ENCODE measurements around the gene EXOC4.

GRCh38 chr7:133376514-133376913, 123.6 kb downstream of the EXOC4 start:
- TF ChIP-seq POLR2A (IDR thresholded peaks at IDR 0.05; ENCODE audit: low read depth, low read length): no peak
- TF ChIP-seq, protein P1, sequence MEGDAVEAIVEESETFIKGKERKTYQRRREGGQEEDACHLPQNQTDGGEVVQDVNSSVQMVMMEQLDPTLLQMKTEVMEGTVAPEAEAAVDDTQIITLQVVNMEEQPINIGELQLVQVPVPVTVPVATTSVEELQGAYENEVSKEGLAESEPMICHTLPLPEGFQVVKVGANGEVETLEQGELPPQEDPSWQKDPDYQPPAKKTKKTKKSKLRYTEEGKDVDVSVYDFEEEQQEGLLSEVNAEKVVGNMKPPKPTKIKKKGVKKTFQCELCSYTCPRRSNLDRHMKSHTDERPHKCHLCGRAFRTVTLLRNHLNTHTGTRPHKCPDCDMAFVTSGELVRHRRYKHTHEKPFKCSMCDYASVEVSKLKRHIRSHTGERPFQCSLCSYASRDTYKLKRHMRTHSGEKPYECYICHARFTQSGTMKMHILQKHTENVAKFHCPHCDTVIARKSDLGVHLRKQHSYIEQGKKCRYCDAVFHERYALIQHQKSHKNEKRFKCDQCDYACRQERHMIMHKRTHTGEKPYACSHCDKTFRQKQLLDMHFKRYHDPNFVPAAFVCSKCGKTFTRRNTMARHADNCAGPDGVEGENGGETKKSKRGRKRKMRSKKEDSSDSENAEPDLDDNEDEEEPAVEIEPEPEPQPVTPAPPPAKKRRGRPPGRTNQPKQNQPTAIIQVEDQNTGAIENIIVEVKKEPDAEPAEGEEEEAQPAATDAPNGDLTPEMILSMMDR (IDR thresholded peaks at IDR 0.05; ENCODE audit: extremely low read depth in 1 of 2, insufficient read depth in 1 of 2, low read depth in 1 of 2, low read length in 2 of 2): no peak
- TF ChIP-seq, protein P2, sequence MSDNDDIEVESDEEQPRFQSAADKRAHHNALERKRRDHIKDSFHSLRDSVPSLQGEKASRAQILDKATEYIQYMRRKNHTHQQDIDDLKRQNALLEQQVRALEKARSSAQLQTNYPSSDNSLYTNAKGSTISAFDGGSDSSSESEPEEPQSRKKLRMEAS (IDR thresholded peaks at IDR 0.05; ENCODE audit: insufficient read depth, insufficient read length): no peak
- TF ChIP-seq GATA2 (IDR thresholded peaks at IDR 0.05; ENCODE audit: insufficient read depth, insufficient read length, low read depth, low read length): no peak
- no peak for TF ChIP-seq EZH2 (IDR thresholded peaks at IDR 0.05; ENCODE audit: borderline replicate concordance, low read depth, low read length, severe bottlenecking)
- no peak for TF ChIP-seq POLR2AphosphoS5 (IDR thresholded peaks at IDR 0.05; ENCODE audit: insufficient read depth, low read depth, low read length)
- TF ChIP-seq JUN (IDR thresholded peaks at IDR 0.05; ENCODE audit: borderline replicate concordance, insufficient read depth, insufficient read length, low read depth): no peak
- TF ChIP-seq MYC (IDR thresholded peaks at IDR 0.05; ENCODE audit: low read depth, low read length): no peak
- TF ChIP-seq FOS (IDR thresholded peaks at IDR 0.05; ENCODE audit: borderline replicate concordance, insufficient read depth, low read length): no peak
